AG04449 (cell line): ENCODE results near the gene SLC23A1.
"Not testable (repeated sequence)": the region's sequence is repeated elsewhere in the genome, so short reads cannot be mapped to it uniquely, and the experiment has no call there.

Experiments used
- CTCF ChIA-PET: fragments of 350-600 bp; formaldehyde crosslinking; extraction: SDS; loops from one replicate; lab custom pipeline; 2021; ENCODE audit warnings: antibody characterized with exemption; lab: Yijun Ruan, JAX
- POLR2A ChIA-PET: fragments of 400-600, 350-600 bp; formaldehyde crosslinking; extraction: SDS; loops from one replicate; lab custom pipeline; 2020; ENCODE audit warnings: antibody characterized with exemption, inconsistent platforms; lab: Yijun Ruan, JAX
- DNase-seq: peaks from one replicate; pipeline ENCODE4 v3.0.0-alpha.2; 2010; ENCODE audit warnings: low read depth, low spot score
- H3K4me3 ChIP-seq: 2 replicates; pipeline ENCODE4 v1.5.1; 2011; ENCODE audit warnings: low read depth, mild to moderate bottlenecking, control low read depth, low read length
- CTCF ChIP-seq: IDR thresholded peaks from one replicate; pipeline ENCODE4 v1.5.1; 2011; ENCODE audit warnings: mild to moderate bottlenecking, moderate library complexity, low read length, control low read depth, inconsistent platforms; ENCODE audit not compliant: insufficient read depth; ENCODE audit errors: missing control alignments

The SLC23A1 gene

GRCh38 chr5:139389701-139390638 is 6.9 kb upstream of the SLC23A1 start, which contains the start of gene MZB1:
Gene MZB1 (minus strand): TSS chr5:139389913. CDS start chr5:139389856, 57 bp downstream.
- H3K4me3 ChIP-seq: no peak within 1 kb of the TSS

GRCh38 chr5:139388198-139388821 is 5.2 kb upstream of the SLC23A1 start:
- CTCF ChIA-PET: interaction anchor here (0.8 to 1.4 kb wide), 2 partner anchors 15 to 23 kb away, joined by 3 to 4 read pairs; partner anchors contain the start of gene SPATA24
- DNase-seq: no peak
- TF ChIP-seq CTCF: no peak
- H3K4me3 ChIP-seq: peak overlapping the region; percentile 6
- POLR2A ChIA-PET: no interaction called here

More at GRCh38 chr5:139389701-139390638, 6.9 kb upstream of the SLC23A1 start, which contains the start of gene MZB1:
- CTCF ChIA-PET: interaction anchor here (0.6 to 1.4 kb wide), 2 partner anchors 10 to 15 kb away, joined by 3 to 4 read pairs; no protein-coding TSS in a partner anchor
- no peak for TF ChIP-seq CTCF
- DNase-seq: no peak
- POLR2A ChIA-PET: no interaction called here

- CTCF ChIA-PET: interaction anchor here (1.4 kb wide), 1 partner anchor 24 kb away, joined by 4 read pairs; no protein-coding TSS in a partner anchor
- TF ChIP-seq CTCF: no peak
- POLR2A ChIA-PET: no interaction called here
- H3K4me3 ChIP-seq: no peak overlapping the region
- DNase-seq: no peak
Measured at GRCh38 chr5:139387611-139388197, 4.6 kb upstream of the SLC23A1 start.

GRCh38 chr5:139386956-139387355 is 3.9 kb upstream of the SLC23A1 start:
- not testable (repeated sequence) for DNase-seq, H3K4me3 ChIP-seq

GRCh38 chr5:139386050-139386438 is 2.9 kb upstream of the SLC23A1 start:
- no peak for DNase-seq
- H3K4me3 ChIP-seq: no peak overlapping the region
- no peak for TF ChIP-seq CTCF
- POLR2A ChIA-PET: no interaction called here
- CTCF ChIA-PET: interaction anchor here (0.9 kb wide), 1 partner anchor 132 kb away, joined by 3 read pairs; no protein-coding TSS in a partner anchor

More at GRCh38 chr5:139386956-139387355, 3.9 kb upstream of the SLC23A1 start:
- CTCF ChIA-PET: interaction anchor here (0.9 to 1.4 kb wide), 2 partner anchors 24 to 131 kb away, joined by 3 to 4 read pairs; no protein-coding TSS in a partner anchor
- POLR2A ChIA-PET: not testable (repeated sequence)

- no peak overlapping the region for H3K4me3 ChIP-seq
- TF ChIP-seq CTCF: no peak
- ChIA-PET POLR2A (no interaction called here), CTCF (no interaction called here)
- no peak for DNase-seq
Measured at GRCh38 chr5:139385061-139386049, 2.3 kb upstream of the SLC23A1 start.
